Gastroesophageal sphincter (tissue), 3 donors: ENCODE data around the gene E4F1.

Experiments used
- CTCF ChIP-seq, 4 experiments: fragments of 200-600 bp in 2 of 4; fragments of 450-650 bp in 2 of 4; sonication (generic) in 1 of 4; IDR thresholded peaks; one replicate each; pipeline ENCODE4 v1.5.1; 2017 to 2019; ENCODE audit warnings: antibody characterized with exemption in 4 of 4, mild to moderate bottlenecking in 2 of 4, moderate library complexity in 2 of 4
- EP300 ChIP-seq: sonication (generic); formaldehyde crosslinking; IDR thresholded peaks from one replicate; pipeline ENCODE4 v1.6.1; 2017; ENCODE audit warnings: antibody characterized with exemption, mild to moderate bottlenecking
- POLR2A ChIP-seq, 2 donors: fragments of 450-650 bp; IDR thresholded peaks; one replicate each; pipeline ENCODE4 v1.6.1; 2017; ENCODE audit warnings: antibody characterized with exemption in 2 of 2, mild to moderate bottlenecking in 2 of 2, moderate library complexity in 1 of 2
- POLR2AphosphoS5 ChIP-seq: sonication (generic); formaldehyde crosslinking; IDR thresholded peaks from one replicate; pipeline ENCODE4 v1.6.1; 2017; ENCODE audit warnings: antibody characterized with exemption

GRCh38 chr16:2177561-2177960, 45.8 kb upstream of the E4F1 start:
- no peak for TF ChIP-seq CTCF (IDR thresholded peaks at IDR 0.05)
- TF ChIP-seq POLR2A (IDR thresholded peaks at IDR 0.05), result no peak
- TF ChIP-seq EP300, result no peak
- TF ChIP-seq POLR2AphosphoS5, result no peak
